NOMO-1 (cell line): Measurements from ENCODE around the gene JSRP1.
"Not testable (repeated sequence)": the region's sequence is repeated elsewhere in the genome, so short reads cannot be mapped to it uniquely, and the experiment has no call there.

ENCODE experiments used
- DNase-seq, 2 experiments: peaks; one replicate each; lab custom pipeline; 2025; ENCODE audit not compliant: unreplicated experiment in 2 of 2; lab: John Stamatoyannopoulos, UW

The JSRP1 gene

GRCh38 chr19:2282862-2283237 is 26.6 kb upstream of the JSRP1 start:
- no peak for DNase-seq

DNA sequence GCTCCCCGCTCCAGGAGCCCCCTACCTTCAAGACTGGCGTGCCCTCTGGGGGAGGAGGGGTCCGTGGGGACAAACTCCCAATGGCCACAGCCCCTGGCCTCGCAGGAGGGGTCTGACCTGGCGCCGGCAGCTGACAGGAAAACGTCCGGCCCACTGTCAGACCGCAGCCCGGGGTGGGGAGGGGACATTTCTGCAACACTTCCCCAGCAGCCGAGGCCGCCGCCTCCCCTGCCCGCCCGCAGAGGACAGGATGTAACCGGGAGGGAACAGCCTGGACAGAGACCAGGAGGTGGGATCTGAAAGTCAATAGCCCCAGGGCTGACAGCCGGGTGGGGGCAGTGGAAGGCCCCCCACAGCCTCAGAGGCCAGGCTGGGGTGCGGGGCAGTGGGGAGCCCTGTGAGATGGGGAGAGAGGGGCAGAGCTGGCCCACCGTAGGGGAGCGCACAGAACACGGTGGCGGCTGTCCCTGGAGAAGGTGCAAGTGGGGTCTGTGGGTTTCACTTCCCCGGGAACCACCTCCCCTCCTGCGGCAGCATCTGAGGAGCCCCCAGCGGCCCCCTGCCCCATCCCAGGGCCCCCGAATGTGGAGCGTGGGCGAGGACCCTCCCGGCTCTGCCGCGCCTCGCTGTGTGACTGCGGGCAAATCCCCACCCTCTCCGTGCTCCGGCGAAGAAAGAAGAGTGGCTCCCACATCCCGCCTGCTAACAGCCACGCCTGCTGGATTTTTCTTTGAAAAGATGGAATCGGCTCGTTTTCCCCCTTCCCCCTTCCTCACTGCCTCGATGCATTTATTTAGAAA is 26.0 kb upstream of the JSRP1 start, which contains the start of gene PEAK3:
PEAK3 (minus strand) TSS at position 114 of the 800 bp plus-strand sequence. CDS start 1,244 bp downstream, outside the sequence.
- peak; percentile 57 to 81 for DNase-seq

DNA sequence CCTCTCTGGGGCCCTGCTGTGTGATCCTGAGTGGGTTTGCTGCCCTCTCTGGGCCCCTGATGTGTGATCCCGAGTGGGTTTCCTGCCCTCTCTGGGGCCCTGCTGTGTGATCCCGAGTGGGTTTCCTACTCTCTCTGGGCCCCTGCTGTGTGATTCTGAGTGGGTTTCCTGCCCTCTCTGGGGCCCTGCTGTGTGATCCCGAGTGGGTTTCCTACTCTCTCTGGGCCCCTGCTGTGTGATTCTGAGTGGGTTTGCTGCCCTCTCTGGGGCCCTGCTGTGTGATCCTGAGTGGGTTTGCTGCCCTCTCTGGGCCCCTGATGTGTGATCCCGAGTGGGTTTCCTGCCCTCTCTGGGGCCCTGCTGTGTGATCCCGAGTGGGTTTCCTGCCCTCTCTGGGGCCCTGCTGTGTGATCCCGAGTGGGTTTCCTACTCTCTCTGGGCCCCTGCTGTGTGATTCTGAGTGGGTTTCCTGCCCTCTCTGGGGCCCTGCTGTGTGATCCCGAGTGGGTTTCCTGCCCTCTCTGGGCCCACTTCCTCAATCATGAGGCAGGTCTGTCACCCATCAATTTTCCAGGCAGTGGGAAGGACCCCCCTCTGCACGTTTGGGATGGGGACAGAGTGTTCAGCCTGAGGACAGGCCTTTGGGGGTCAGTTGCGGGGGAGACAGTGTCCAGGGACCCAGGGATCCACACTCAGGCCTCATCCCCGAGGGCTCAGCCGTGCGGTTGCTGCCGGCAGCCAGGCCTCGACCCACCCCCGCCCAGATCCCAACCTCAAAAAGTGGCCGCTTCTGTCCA is 25.2 kb upstream of the JSRP1 start:
- not testable (repeated sequence) for DNase-seq

DNA sequence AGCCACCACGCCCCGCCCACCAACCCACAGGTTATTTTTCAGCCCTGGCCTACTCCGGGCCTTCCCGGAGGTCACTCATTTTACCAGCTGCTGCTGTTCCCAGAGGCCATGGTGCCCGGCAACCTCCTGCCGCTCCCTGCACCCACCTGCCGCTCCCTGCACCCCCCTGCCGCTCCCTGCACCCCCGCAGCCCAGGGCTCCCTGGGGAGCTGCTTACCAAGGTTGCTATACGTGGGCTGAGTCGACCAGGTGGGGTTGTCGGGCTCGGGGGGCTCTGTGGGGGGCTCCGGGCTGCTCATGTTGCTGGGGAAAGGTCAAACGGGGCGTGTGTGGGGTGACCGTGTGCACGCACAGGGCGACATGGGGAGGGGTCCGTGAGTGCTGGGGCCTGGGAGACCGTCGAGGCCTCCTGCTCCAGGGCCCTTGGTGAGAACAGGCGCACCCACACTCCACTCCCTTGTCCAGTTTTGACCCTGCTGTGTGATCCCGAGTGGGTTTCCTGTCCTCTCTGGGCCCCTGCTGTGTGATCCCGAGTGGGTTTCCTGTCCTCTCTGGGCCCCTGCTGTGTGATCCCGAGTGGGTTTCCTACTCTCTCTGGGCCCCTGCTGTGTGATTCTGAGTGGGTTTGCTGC is 24.5 kb upstream of the JSRP1 start:
- DNase-seq: no peak

DNA sequence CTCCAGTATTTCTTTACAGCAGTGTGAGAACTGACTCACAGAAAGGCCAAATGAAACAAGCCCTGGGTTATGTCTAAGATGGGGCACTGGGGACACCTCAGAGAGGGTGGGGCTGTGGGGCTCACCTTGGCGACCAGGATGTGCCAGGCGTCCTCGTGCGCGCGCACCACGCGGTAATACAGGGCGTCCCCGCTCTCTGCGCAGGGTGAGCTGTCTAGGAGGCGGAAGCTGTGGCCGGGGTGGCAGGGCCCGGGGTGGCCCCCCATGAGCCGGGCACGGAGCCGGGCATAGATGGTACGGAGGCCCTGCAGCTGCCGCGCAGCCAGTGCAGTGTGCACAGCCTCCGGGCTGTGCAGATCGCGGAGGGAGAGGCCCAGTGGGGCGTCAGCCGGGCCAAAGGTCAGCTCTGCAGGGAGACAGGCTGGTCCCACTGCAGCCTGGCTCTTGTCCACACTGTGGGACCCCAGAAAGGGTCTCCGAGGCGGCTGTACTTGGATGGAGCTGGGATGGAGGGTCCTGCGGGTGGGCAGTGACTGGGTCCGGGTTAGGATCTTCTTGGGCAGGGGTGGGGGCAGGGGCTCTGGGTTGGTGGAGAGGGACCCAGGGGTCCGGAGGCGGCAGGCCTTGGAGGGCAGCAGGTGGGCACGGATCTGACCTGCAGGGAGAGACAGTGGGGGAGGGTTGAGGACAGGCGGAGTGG is 22.4 kb upstream of the JSRP1 start:
- DNase-seq: no peak

DNA sequence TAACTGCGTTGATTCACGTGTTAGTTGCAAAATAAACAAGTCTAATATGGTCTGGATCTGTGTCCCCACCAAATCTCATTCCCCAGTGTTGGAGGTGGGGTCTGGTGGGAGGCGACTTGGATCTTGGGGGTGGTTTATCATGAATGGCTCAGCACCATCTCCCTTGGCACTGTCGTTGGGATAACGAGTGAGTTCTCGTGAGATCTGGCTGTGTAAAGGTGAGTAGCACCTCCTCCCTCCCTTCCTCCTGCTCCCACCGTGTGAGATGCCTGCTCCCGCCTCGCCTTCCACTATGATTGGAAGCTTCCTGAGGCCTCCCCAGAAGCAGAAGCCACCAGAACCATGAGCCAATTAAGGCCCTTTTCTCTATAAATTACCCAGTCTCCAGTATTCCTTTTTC is 20.9 kb upstream of the JSRP1 start:
- no peak for DNase-seq

GRCh38 chr19:2276429-2276986 is 20.3 kb upstream of the JSRP1 start:
- no peak for DNase-seq

DNA sequence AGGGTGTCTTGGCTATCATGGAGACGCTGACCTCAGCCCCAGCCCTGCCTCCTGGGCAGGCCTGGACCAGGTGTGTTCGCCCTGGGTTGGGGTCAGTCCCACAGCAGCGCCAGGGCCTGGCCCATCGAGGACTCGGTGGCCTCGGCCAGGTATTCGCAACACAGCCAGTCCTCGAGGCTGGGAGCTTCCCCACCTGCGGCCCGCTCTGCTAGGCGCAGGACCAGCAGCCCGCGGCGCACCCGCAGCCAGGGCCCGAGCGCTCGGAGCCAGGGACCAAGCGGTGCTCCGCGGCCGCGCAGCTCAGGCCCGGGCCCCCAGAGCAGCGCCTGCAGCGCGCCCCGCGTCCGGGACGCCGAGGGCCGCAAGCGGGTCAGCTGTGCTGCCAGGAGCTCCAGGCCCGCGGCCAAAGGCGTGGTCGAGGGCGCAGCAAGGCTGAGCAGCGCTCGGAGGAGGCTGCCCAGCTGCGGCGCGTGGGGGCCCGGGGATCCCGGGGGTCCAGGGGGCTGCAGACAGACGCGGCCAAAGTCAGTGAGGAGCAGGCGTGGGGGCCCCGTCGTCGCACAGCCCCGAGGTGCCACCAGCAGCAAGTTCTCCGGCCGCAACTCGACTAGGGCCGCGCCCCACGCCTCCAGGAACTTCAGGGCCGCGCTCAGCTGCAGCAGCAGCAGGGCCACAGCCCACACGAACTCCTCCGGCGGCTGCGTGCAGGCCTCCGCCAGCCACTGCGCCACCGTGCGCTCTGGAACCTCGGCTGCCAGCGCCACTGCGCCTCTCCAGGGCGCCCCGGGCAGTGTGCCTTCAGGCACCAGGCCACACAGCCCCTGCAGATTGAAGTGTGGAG is 19.6 kb upstream of the JSRP1 start:
- no peak for DNase-seq

DNA sequence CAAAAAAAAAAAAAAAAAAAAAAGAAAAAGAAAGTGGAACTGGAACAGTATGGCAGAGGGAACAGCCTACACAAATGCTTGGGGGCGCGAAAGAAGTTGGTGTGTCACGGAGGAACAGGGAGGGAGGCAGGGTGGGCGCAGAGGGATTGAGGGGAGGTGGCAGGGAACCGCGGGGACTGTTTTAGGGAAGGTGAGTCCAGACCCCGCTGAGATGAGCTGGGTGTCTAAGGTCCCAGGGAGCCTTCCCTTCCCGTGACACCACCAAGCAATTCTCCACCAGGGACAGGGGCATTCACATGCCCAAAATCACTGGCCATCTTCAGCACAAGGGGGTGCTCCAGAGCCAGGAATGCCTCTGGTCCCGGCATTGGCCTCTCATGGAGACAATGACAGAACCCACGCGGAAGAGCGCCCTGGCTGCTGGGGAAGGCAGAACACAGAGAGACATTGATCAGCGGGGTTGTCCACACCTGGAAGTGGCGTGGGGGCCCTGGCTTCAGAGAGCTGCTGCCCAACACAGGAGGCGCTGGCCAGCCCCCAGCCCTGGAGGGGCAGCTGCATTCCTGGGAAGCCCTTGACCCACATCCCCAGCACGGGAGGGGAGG is 18.8 kb upstream of the JSRP1 start:
- peak; percentile 55 to 60 for DNase-seq

DNA sequence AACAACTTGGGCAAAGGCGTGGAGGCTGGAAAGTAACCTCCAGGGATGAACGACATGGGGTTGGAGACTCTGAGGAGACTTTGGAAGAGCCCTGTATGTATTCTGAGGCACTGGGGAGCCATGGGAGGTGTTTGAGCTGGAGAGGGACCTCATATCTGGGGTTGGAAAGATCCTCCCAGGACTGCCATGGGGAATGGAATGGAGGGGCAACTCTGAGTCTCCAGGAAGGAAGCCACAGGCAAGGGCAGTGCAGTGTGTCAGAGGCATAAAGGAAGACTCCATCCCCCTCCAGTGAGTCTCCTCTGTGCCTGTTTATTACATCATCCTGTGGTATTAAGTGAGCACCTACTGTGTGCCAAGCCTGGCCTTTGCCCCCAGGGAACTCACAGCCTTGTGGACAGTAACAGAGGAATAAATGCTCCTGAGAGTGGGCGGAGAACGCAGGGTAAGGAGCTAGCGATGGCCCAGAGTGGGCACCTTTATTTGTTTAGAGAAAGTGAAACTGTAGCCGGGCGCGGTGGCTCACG is 18.0 kb upstream of the JSRP1 start:
- no peak for DNase-seq

- peak; percentile 75 to 87 for DNase-seq
These were observed 17.4 kb upstream of the JSRP1 start for GRCh38 chr19:2273356-2274184.

GRCh38 chr19:2271234-2272103 is 15.3 kb upstream of the JSRP1 start:
- DNase-seq: peak in 1 of 2 experiments; percentile 28

DNA sequence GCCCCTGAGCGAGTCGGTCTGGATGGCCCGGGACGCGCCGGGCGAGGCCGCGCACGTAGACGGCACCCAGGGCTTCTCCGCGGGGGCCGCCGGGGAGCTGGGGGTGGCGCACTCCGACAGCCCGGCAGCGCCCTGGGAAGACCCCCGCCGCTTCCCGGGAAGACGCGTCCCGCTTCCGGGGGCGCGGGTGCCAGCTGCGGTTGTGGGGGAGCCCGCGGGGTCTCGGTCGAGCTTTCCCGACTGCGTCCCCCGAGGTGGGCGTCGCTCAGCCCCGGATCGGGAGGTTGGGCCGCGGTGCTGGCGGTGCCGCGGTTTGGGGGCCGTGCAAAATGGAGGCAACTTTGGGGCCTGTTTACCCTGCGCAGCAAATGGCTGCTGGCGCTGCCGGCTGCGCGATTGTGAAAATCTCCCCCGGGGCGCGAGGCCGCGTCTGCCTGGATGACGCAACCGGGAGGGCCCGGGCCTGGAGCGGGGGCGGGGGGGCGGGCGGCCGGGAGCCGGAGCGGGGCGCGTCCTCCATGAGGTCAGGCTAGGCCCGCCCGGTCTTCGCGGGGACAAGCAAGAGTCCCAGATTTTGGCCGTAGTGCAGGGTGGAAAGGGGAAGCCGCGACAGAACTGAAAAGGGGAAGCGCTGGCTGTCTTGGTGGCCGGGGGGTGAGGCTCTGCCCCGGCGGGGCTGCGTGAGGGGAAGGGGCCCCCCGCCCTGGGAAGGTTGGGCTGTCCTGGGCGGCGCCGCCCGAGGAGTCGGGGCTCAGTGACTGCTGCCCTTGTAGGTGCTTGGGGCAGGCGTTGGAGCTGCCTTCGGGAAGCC is 14.4 kb upstream of the JSRP1 start:
- DNase-seq: peak; percentile 97 to 99

DNA sequence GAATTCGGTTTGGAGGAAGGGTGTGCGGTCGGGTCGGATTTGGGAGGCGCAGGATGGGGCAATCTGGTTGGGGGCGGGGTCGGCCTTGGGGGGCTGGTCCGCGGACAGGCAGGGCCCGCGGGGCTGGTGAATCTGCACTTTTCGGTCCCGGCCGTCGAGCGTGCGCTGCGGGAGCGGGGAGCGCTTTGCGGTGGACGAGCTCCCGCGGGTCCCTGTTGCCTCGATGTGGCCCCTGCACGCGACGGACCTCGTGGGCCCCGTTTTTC is 13.9 kb upstream of the JSRP1 start:
- DNase-seq: no peak

DNA sequence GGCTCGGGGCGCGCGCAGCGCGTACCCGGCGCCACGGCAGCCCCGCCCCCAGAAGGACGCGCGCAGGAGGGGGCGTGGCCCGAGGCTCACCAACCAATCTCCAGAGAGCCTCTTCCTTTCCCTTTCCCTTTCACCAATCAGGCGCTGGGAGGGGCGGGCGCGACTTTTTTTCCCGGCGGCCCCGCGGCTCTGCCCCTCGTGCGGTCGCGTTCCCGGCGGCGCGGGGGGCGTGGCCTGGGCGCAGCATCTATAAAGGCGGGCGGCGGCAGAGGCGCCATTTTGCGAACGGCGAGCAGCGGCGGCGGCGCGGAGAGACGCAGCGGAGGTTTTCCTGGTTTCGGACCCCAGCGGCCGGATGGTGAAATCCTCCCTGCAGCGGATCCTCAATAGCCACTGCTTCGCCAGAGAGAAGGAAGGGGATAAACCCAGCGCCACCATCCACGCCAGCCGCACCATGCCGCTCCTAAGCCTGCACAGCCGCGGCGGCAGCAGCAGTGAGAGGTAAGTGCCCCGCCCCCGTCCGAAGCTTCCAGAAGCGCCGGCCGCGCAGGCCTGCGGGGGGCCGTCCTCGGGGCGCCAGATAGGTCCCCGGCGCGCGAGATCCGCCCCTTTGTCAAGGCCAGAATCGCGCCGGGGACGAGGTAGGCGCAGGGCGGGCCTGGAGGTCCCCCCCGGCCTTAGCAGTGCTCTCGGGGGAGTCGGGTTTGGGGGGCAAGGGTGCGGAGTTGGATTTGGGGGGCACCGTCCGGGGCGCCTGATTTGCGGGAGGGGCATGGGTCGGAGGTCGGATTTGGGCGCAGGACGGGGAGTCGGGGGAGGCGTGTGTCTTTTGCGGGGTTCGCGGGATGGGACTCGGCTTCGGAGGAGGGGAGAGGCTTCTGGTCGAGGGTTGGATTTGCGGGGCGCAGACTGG is 13.3 kb upstream of the JSRP1 start:
- peak; percentile 95 to 97 for DNase-seq

DNA sequence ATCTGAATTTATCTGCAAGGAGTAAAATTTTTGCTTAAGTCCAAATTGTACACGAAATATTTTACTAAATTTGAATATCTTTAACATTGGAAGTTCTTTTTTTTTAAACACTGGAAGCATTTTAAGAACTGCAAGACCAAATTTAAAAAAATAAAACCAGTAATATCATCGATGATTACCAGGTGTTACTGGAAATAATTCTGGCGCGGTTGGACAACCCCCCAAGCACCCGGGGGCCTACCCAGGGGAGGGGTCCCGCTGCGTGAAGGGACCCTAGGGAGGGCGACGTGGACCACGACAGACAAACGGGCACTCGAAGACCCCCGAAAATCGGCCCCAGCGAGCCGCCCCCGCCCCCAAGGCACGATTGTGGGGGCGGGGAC is 12.6 kb upstream of the JSRP1 start:
- DNase-seq: no peak
